Mononuclear cell (primary cell): ENCODE measurements around the gene COQ4. TPM values are rescaled to one million over a fixed set of nuclear protein-coding genes. Genes with fewer than 3 reads are reported as not detected.

Source experiments
- H3K27me3 ChIP-seq: 2 replicates; pipeline ENCODE4 v1.6.0; 2011; ENCODE audit warnings: low read length, control low read depth; ENCODE audit not compliant: insufficient read depth
- H3K4me1 ChIP-seq: 2 replicates; pipeline ENCODE4 v1.5.1; 2011; ENCODE audit warnings: mild to moderate bottlenecking, low read length, control low read depth; ENCODE audit not compliant: insufficient read depth
- H3K4me3 ChIP-seq: 2 replicates; pipeline ENCODE4 v1.5.1; 2011; ENCODE audit warnings: mild to moderate bottlenecking, low read length, moderate library complexity
- H3K9me3 ChIP-seq: 2 replicates; pipeline ENCODE4 v1.5.1; 2011; ENCODE audit warnings: low read depth, mild to moderate bottlenecking, control low read depth, low read length
- total RNA-seq: library from RNA; depleted of rRNA; stranded (reverse); fragments of >200 nt; gene quantifications from one replicate; pipeline ENCODE4 v1.2.3, GENCODE V29; 2012

COQ4 gene
- total RNA-seq, 1 donor, result 14.5 TPM

DNA sequence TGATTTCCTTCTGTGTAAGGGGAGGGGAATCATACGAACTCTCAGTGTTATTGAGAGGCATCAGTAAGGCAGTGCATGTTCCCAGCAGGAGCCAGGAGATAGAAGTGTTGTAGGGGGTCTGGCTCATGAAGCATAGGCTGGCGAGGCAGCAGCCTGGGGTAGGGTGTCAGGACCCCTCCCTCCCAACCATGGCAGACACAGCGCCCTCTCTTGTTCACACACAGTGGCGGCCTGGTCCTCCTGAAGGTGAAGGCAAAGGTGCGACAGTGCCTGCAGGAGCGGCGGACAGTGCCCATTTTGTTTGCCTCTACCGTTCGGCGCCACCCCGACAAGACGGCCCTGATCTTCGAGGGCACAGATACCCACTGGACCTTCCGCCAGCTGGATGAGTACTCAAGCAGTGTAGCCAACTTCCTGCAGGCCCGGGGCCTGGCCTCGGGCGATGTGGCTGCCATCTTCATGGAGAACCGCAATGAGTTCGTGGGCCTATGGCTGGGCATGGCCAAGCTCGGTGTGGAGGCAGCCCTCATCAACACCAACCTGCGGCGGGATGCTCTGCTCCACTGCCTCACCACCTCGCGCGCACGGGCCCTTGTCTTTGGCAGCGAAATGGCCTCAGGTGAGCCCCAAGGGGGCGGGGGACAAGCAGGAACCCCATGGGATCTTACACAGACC is 22.4 kb downstream of the COQ4 start:
- no peak overlapping the region for H3K4me3 ChIP-seq
- peaks cover 10% of the 10 kb centered on the region for H3K4me1 ChIP-seq
- H3K9me3 ChIP-seq, result no peaks in the 10 kb centered on the region
- H3K27me3 ChIP-seq, result no peaks in the 10 kb centered on the region

DNA sequence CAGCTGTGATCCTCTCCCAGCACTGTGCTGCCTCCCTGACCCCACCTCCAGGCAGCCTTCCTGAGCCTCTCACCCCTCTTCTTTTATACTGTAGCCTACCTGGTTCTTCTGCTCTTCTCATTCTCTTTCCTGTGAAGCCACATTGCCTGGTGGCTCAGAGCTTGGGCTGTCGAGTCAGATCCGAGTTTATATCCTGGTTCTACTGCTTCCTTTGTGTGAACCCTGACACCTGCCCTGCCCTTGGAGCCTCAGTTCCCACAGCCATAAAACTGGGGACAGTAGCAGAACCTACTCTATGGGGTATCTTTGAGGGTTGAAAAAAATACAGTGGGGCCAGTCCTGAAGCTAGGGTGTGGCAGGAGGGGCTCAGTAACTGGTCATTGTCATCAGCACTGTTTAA is 26.5 kb downstream of the COQ4 start:
- Histone ChIP-seq H3K27me3 (no peaks in the 10 kb centered on the region), H3K9me3 (no peaks in the 10 kb centered on the region), H3K4me1 (no peaks in the 10 kb centered on the region), H3K4me3 (no peak overlapping the region)

GRCh38 chr9:128349772-128350171 is 27.1 kb downstream of the COQ4 start:
- Histone ChIP-seq H3K9me3 (no peaks in the 10 kb centered on the region), H3K27me3 (no peaks in the 10 kb centered on the region), H3K4me3 (no peak overlapping the region), H3K4me1 (no peaks in the 10 kb centered on the region)

- Histone ChIP-seq H3K4me1 (no peaks in the 10 kb centered on the region), H3K9me3 (no peaks in the 10 kb centered on the region), H3K4me3 (no peak overlapping the region), H3K27me3 (no peaks in the 10 kb centered on the region)
These were observed 32.8 kb downstream of the COQ4 start for GRCh38 chr9:128355451-128355850.

DNA sequence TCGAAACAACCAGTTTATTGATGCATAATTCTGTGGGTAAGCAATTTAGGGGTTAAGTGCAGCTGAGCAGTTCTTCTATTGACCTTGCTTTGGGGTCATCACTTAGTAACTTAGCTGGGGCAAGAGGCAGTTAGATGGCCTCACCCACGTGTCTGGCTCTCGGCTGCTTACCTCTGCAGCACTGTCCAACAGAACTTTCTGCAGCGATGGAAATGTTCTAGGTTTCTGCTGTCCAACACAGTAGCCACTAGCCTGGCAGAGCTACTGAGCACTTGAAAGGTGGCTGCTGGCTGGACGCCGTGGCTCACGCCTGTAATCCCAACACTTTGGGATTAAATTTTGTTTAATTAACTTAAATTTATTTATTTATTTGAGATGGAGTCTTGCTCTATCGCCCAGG is 35.5 kb downstream of the COQ4 start:
- H3K27me3 ChIP-seq, result no peaks in the 10 kb centered on the region
- H3K9me3 ChIP-seq, result no peaks in the 10 kb centered on the region
- no peak overlapping the region for H3K4me3 ChIP-seq
- peaks cover 11% of the 10 kb centered on the region for H3K4me1 ChIP-seq

- Histone ChIP-seq H3K27me3 (no peaks in the 10 kb centered on the region), H3K9me3 (no peaks in the 10 kb centered on the region), H3K4me1 (peaks cover 11% of the 10 kb centered on the region), H3K4me3 (no peak overlapping the region)
These were observed 36.2 kb downstream of the COQ4 start for GRCh38 chr9:128358861-128359260.

DNA sequence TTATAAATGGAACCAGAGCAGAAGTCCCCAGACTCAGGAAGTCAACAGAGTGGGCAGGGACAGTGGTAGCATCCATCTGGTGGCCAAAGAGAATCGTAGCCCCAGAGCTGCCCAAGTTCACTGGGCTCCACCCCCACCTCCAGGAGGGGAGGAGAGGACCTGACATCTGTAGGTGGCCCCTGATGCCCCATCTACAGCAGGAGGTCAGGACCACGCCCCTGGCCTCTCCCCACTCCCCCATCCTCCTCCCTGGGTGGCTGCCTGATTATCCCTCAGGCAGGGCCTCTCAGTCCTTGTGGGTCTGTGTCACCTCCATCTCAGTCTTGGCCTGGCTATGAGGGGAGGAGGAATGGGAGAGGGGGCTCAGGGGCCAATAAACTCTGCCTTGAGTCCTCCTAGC is 38.2 kb downstream of the COQ4 start:
- no peaks in the 10 kb centered on the region for H3K9me3 ChIP-seq
- H3K4me1 ChIP-seq, result peaks cover 24% of the 10 kb centered on the region
- H3K4me3 ChIP-seq, result no peak overlapping the region
- no peaks in the 10 kb centered on the region for H3K27me3 ChIP-seq

DNA sequence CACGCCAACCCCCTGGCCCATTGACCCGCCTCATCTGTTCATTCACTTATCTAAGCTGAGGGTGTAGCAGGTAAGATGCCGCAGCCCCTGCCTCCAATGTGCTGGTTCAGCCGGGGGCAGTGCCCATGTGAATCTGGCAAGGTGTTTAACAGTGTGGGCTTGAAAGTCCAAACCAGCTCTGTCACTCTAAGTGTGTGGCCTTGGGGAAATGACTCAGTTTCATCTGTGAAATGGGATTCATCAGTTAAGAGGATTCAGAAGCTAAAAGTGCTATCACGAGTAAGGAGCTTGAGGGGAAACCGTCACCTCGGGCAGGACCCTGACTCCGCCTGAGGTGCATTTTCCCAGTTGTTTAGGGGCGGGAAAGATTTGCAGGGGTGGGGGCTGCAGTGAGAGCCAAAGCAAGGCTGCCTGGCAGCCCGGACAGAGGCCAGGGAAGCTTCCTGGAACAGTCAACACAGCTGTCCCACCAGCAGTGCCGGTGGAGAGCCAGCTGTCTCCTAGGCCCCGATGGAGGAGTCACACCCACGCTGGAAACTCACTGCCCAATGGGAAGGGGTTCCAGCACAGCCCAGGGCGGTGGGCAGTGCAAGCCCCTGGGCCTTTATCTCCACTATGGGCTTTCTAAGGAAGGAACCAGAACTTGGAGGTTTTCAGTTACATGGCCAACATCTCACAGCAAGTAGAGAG is 38.8 kb downstream of the COQ4 start:
- no peaks in the 10 kb centered on the region for H3K9me3 ChIP-seq
- no peak overlapping the region for H3K4me3 ChIP-seq
- H3K27me3 ChIP-seq, result no peaks in the 10 kb centered on the region
- H3K4me1 ChIP-seq, result peaks cover 24% of the 10 kb centered on the region

- no peaks in the 10 kb centered on the region for H3K9me3 ChIP-seq
- H3K4me3 ChIP-seq, result peak overlapping the region; percentile 27
- H3K4me1 ChIP-seq, result peaks cover 24% of the 10 kb centered on the region
- H3K27me3 ChIP-seq, result no peaks in the 10 kb centered on the region
These were observed 39.5 kb downstream of the COQ4 start for GRCh38 chr9:128361986-128362646.

DNA sequence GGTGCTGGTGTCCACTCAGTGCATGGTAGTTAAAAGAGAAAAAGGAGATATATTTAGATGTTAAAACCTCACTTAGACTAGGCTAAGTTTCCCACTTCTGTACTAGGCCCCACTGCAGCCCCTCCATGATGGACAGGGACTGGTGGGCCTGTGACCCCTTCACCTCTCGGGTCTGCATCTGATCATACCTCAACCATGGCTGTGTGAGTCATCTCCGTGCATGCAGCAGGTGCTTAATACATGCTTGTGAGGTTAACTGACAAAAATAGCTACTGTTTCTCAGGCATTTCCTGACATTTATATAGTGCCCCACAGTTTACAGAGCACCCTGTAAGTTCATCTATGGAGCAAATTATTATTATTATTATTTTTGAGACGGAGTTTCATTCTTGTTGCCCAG is 40.1 kb downstream of the COQ4 start:
- Histone ChIP-seq H3K4me3 (no peak overlapping the region), H3K27me3 (no peaks in the 10 kb centered on the region), H3K9me3 (no peaks in the 10 kb centered on the region), H3K4me1 (peaks cover 24% of the 10 kb centered on the region)

DNA sequence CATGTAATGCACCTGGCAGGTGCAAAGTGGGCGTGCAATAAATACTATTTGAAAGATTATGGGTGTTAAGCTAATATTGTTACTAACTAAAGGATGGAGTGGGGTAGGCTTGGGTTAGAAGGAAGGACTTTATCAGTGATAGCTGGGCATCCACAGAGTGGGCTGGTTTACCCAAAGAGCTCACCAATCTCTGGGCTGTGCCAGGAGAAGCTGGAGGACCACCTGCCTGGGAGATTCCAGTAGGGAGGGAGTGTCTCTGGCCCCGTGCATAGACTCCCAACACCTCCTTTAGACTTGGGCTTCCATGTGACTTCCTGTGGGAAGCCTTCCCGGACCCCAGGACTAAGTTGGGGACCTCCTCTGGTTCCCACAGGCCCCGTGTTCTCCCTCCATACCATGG is 42.9 kb downstream of the COQ4 start:
- no peaks in the 10 kb centered on the region for H3K27me3 ChIP-seq
- H3K4me3 ChIP-seq, result no peak overlapping the region
- peaks cover 30% of the 10 kb centered on the region for H3K4me1 ChIP-seq

GRCh38 chr9:128369024-128369706 is 46.5 kb downstream of the COQ4 start:
- Histone ChIP-seq H3K27me3 (no peaks in the 10 kb centered on the region), H3K4me1 (peaks cover 35% of the 10 kb centered on the region), H3K9me3 (no peaks in the 10 kb centered on the region), H3K4me3 (no peak overlapping the region)

More for the DNA sequence above, 42.9 kb downstream of the COQ4 start:
- no peaks in the 10 kb centered on the region for H3K9me3 ChIP-seq

DNA sequence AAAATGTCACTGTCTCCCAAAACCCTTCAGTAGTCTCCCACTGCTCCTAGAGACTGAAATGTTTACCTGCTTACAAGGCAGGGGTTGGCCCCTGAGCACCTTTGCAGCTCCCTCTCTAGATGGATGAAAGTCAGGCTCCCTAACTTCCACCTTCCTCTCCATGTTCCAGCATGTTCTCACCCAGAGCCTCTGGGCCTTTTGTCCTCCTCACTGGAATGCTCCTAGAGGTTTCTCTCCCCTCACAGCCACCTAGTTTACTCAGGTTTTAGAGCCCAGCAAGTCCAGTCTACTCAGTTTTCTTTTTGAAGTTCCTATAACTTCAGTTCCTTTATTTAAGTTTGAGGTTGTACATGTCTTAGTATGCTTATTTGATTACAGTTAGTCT is 47.7 kb downstream of the COQ4 start:
- H3K4me3 ChIP-seq, result peak overlapping the region; percentile 77
- no peaks in the 10 kb centered on the region for H3K27me3 ChIP-seq
- H3K4me1 ChIP-seq, result peaks cover 25% of the 10 kb centered on the region
- H3K9me3 ChIP-seq, result no peaks in the 10 kb centered on the region

- peaks cover 23% of the 10 kb centered on the region for H3K4me1 ChIP-seq
- peak within 1 kb of the TSS; percentile 77 for H3K4me3 ChIP-seq
- no peaks in the 10 kb centered on the region for H3K9me3 ChIP-seq
- H3K27me3 ChIP-seq, result no peaks in the 10 kb centered on the region
These were observed 48.4 kb downstream of the COQ4 start, which contains the start of gene URM1 for GRCh38 chr9:128370752-128371629. Gene URM1, plus strand, starts transcription at chr9:128371374. Its CDS starts 7 bp downstream, at chr9:128371381.
